ENCODE measurements around the gene MAST4.
A peak's percentile ranks its signal among the peaks of the same experiment; 100 is the strongest.

The MAST4 gene

GRCh38 chr5:66615136-66615535, 18.9 kb downstream of the MAST4 start:
- no peak overlapping the region for H3K4me3 ChIP-seq (replicated peaks in 1 of 2; ENCODE audit: low read depth in 2 of 2, low read length in 2 of 2)
- no peak for TF ChIP-seq CTCF (IDR thresholded peaks at IDR 0.05; ENCODE audit: low read depth, low read length)
- no peak for DNase-seq (ENCODE audit: low read depth in 2 of 2)

GRCh38 chr5:66615894-66616293, 19.7 kb downstream of the MAST4 start:
- no peak overlapping the region for H3K4me3 ChIP-seq (replicated peaks in 1 of 2; ENCODE audit: low read depth in 2 of 2, low read length in 2 of 2)
- DNase-seq (ENCODE audit: low read depth in 2 of 2): no peak
- no peak for TF ChIP-seq CTCF (IDR thresholded peaks at IDR 0.05; ENCODE audit: low read depth, low read length)

- no peak for TF ChIP-seq CTCF (IDR thresholded peaks at IDR 0.05; ENCODE audit: low read depth, low read length)
- peak in 1 of 2 donors; percentile 59 for DNase-seq (ENCODE audit: low read depth in 2 of 2)
- H3K4me3 ChIP-seq (replicated peaks in 1 of 2; ENCODE audit: low read depth in 2 of 2, low read length in 2 of 2): no peak overlapping the region
These were observed 20.5 kb downstream of the MAST4 start for GRCh38 chr5:66616520-66617225.

- TF ChIP-seq CTCF (IDR thresholded peaks at IDR 0.05; ENCODE audit: low read depth, low read length): no peak
- H3K4me3 ChIP-seq (replicated peaks in 1 of 2; ENCODE audit: low read depth in 2 of 2, low read length in 2 of 2): no peak overlapping the region
- no peak for DNase-seq (ENCODE audit: low read depth in 2 of 2)
These were observed 21.2 kb downstream of the MAST4 start for GRCh38 chr5:66617226-66617861.

- no peak for TF ChIP-seq CTCF (IDR thresholded peaks at IDR 0.05; ENCODE audit: low read depth, low read length)
- no peak overlapping the region for H3K4me3 ChIP-seq (replicated peaks in 1 of 2; ENCODE audit: low read depth in 2 of 2, low read length in 2 of 2)
- no peak for DNase-seq (ENCODE audit: low read depth in 2 of 2)
These were observed 22.0 kb downstream of the MAST4 start for GRCh38 chr5:66617991-66618768.

- TF ChIP-seq CTCF (IDR thresholded peaks at IDR 0.05; ENCODE audit: low read depth, low read length): no peak
- DNase-seq (ENCODE audit: low read depth in 2 of 2): no peak
- no peak overlapping the region for H3K4me3 ChIP-seq (replicated peaks in 1 of 2; ENCODE audit: low read depth in 2 of 2, low read length in 2 of 2)
These were observed 24.5 kb downstream of the MAST4 start for GRCh38 chr5:66620711-66621110.
